H9 (cell line): Measurements from ENCODE around the gene TRIM37. TPM values are rescaled to one million over a fixed set of nuclear protein-coding genes. Genes with fewer than 3 reads are reported as not detected.

Source experiments
- DNase-seq: peaks from one replicate; pipeline ENCODE4 v3.0.0-alpha.2; 2017
- H2AFZ ChIP-seq: one replicate; pipeline ENCODE4 v1.6.1; 2013; ENCODE audit warnings: mild to moderate bottlenecking, low read length, control low read depth, moderate library complexity
- H2AK5ac ChIP-seq: 2 replicates; pipeline ENCODE4 v1.6.1; 2013; ENCODE audit warnings: low read length, control low read depth, mixed read lengths; ENCODE audit not compliant: insufficient read length
- H2BK120ac ChIP-seq: one replicate; pipeline ENCODE4 v1.6.1; 2013; ENCODE audit warnings: low read depth, mild to moderate bottlenecking, low read length, control low read depth, inconsistent platforms; ENCODE audit not compliant: poor library complexity, severe bottlenecking
- H2BK12ac ChIP-seq: 2 replicates; pipeline ENCODE4 v1.6.1; 2013; ENCODE audit warnings: low read length, control low read depth, mixed read lengths, low read depth; ENCODE audit not compliant: insufficient read length
- H2BK15ac ChIP-seq: 2 replicates; pipeline ENCODE4 v1.6.1; 2013; ENCODE audit warnings: low read depth, low read length, control low read depth
- H2BK20ac ChIP-seq: one replicate; pipeline ENCODE4 v1.6.1; 2013; ENCODE audit warnings: low read depth, mild to moderate bottlenecking, low read length, control low read depth, inconsistent platforms; ENCODE audit not compliant: poor library complexity, severe bottlenecking
- H2BK5ac ChIP-seq: 2 replicates; pipeline ENCODE4 v1.6.1; 2013; ENCODE audit warnings: low read length, control low read depth, mixed read lengths; ENCODE audit not compliant: insufficient read length
- H3K14ac ChIP-seq: 2 replicates; pipeline ENCODE4 v1.6.1; 2013; ENCODE audit warnings: low read length, control low read depth; ENCODE audit not compliant: insufficient read depth
- H3K18ac ChIP-seq: 2 replicates; pipeline ENCODE4 v1.6.1; 2013; ENCODE audit warnings: low read depth, mild to moderate bottlenecking, mixed read lengths, low read length, control low read depth; ENCODE audit not compliant: insufficient read length
- H3K23ac ChIP-seq: 2 replicates; pipeline ENCODE4 v1.6.1; 2013; ENCODE audit warnings: low read length, control low read depth, mixed read lengths, low read depth; ENCODE audit not compliant: insufficient read length
- H3K23me2 ChIP-seq: 2 replicates; pipeline ENCODE4 v1.6.1; 2013; ENCODE audit warnings: low read depth, mild to moderate bottlenecking, mixed read lengths, low read length, control low read depth; ENCODE audit not compliant: insufficient read length, poor library complexity, severe bottlenecking
- H3K27ac ChIP-seq: 2 replicates; pipeline ENCODE4 v1.5.1; 2013; ENCODE audit warnings: low read length, control low read depth, mixed read lengths, low read depth; ENCODE audit not compliant: insufficient read length
- H3K27me3 ChIP-seq: 2 replicates; pipeline ENCODE4 v1.6.1; 2013; ENCODE audit warnings: low read length, control low read depth, inconsistent platforms; ENCODE audit not compliant: insufficient read depth
- H3K4ac ChIP-seq: 2 replicates; pipeline ENCODE4 v1.6.1; 2013; ENCODE audit warnings: low read depth, mild to moderate bottlenecking, control low read depth, inconsistent platforms, low read length, moderate library complexity
- H3K4me1 ChIP-seq: 2 replicates; pipeline ENCODE4 v1.6.1; 2013; ENCODE audit warnings: low read length, control low read depth, inconsistent platforms; ENCODE audit not compliant: insufficient read depth
- H3K4me2 ChIP-seq: 2 replicates; pipeline ENCODE4 v1.6.1; 2013; ENCODE audit warnings: low read length, control low read depth, mixed read lengths; ENCODE audit not compliant: insufficient read length, insufficient read depth
- H3K56ac ChIP-seq: 2 replicates; pipeline ENCODE4 v1.6.1; 2013; ENCODE audit warnings: low read depth, mild to moderate bottlenecking, mixed read lengths, low read length, control low read depth; ENCODE audit not compliant: insufficient read length
- H3K79me1 ChIP-seq: 2 replicates; pipeline ENCODE4 v1.6.1; 2013; ENCODE audit warnings: low read depth, mild to moderate bottlenecking, moderate library complexity, low read length, control low read depth, inconsistent platforms; ENCODE audit not compliant: insufficient read depth, poor library complexity, severe bottlenecking
- H3K79me2 ChIP-seq: 2 replicates; pipeline ENCODE4 v1.6.1; 2013; ENCODE audit warnings: low read length, control low read depth, inconsistent platforms; ENCODE audit not compliant: insufficient read depth
- H3K9ac ChIP-seq: 2 replicates; pipeline ENCODE4 v1.6.1; 2013; ENCODE audit warnings: low read length, control low read depth, mixed read lengths; ENCODE audit not compliant: insufficient read length; ENCODE audit errors: extremely low read depth
- H3K9me3 ChIP-seq: one replicate; pipeline ENCODE4 v1.6.1; 2013; ENCODE audit warnings: low read depth, low read length, inconsistent platforms; ENCODE audit not compliant: control insufficient read depth
- H3T11ph ChIP-seq: one replicate; pipeline ENCODE4 v1.6.1; 2013; ENCODE audit warnings: mild to moderate bottlenecking, low read length, control low read depth, inconsistent platforms
- H4K20me1 ChIP-seq: one replicate; pipeline ENCODE4 v1.6.1; 2013; ENCODE audit not compliant: control insufficient read depth, insufficient read length, insufficient read depth
- H4K5ac ChIP-seq: 2 replicates; pipeline ENCODE4 v1.6.1; 2013; ENCODE audit warnings: low read depth, mild to moderate bottlenecking, mixed read lengths, low read length, control low read depth; ENCODE audit not compliant: insufficient read length
- H4K8ac ChIP-seq: replicated peaks from 2 replicates; pipeline ENCODE4 v1.6.1; 2013; ENCODE audit warnings: low read length, control low read depth, mixed read lengths, low read depth; ENCODE audit not compliant: insufficient read length
- H4K91ac ChIP-seq: 2 replicates; pipeline ENCODE4 v1.6.1; 2013; ENCODE audit warnings: low read depth, mild to moderate bottlenecking, moderate library complexity, mixed read lengths, low read length, control low read depth; ENCODE audit not compliant: insufficient read length
- H3K27ac Mint-ChIP-seq, 3 experiments: 2 replicates in 2 of 3; 3 replicates in 1 of 3; pipeline ENCODE4 v1.8.0; 2020 to 2021; ENCODE audit warnings: mixed read lengths in 3 of 3, mild to moderate bottlenecking in 1 of 3, moderate library complexity in 1 of 3
- H3K27me3 Mint-ChIP-seq: 2 replicates; pipeline ENCODE4 v1.8.0; 2021; ENCODE audit warnings: low read depth, mild to moderate bottlenecking, moderate library complexity, mixed read lengths
- H3K36me3 Mint-ChIP-seq, 3 experiments: 2 replicates in 2 of 3; 3 replicates in 1 of 3; pipeline ENCODE4 v1.8.0; 2020 to 2021; ENCODE audit warnings: low read depth in 3 of 3, mixed read lengths in 3 of 3; ENCODE audit not compliant: insufficient read depth in 1 of 3
- H3K4me1 Mint-ChIP-seq, 2 experiments: 2 replicates each; pipeline ENCODE4 v1.8.0; 2020; ENCODE audit warnings: mixed read lengths in 2 of 2
- H3K4me3 Mint-ChIP-seq, 2 experiments: 2 replicates in 1 of 2; 3 replicates in 1 of 2; pipeline ENCODE4 v1.8.0; 2020 to 2021; ENCODE audit warnings: mild to moderate bottlenecking in 2 of 2, mixed read lengths in 2 of 2, moderate library complexity in 1 of 2
- H3K9me3 Mint-ChIP-seq, 2 experiments: 2 replicates in 1 of 2; 3 replicates in 1 of 2; pipeline ENCODE4 v1.8.0; 2020; ENCODE audit warnings: mild to moderate bottlenecking in 2 of 2, mixed read lengths in 2 of 2, moderate library complexity in 1 of 2
- CTCF ChIP-seq: fragments of 200-600 bp; sonication (generic); conservative IDR thresholded peaks from 3 replicates; pipeline ENCODE4 v1.8.0; 2021; ENCODE audit warnings: antibody characterized with exemption, mild to moderate bottlenecking
- WGBS: extraction: QIAGEN DNeasy Blood & Tissue Kit; methylation state at CpG from one replicate; pipeline ENCODE4 v1.1.7; 2013; ENCODE audit warnings: missing lambda C conversion rate, low lambda C conversion rate, mixed read lengths; ENCODE audit not compliant: insufficient read length; ENCODE audit errors: extremely low coverage; 5-methylcytosine and 5-hydroxymethylcytosine counted together
- total RNA-seq: library from RNA; stranded (reverse); gene quantifications from 2 replicates; pipeline ENCODE4 v1.2.1, GENCODE V29; 2021

TRIM37 gene
- total RNA-seq, 1 experiment from 2014 or later = 52.1 TPM

- no peaks in the 10 kb centered on the region for H3K79me1 ChIP-seq
- no peak overlapping the region for H3K56ac ChIP-seq
- H2BK20ac ChIP-seq = no peak overlapping the region
- Mint-ChIP-seq H3K4me1 (peaks cover 0 to 7% of the 10 kb centered on the region in 2 experiments; a peak in 2 of 4 replicates), H3K27ac (peak overlapping the region in 1 of 3 experiments; percentile 32; a peak in 1 of 7 replicates), H3K27me3 (no peaks in the 10 kb centered on the region), H3K4me3 (no peak overlapping the region), H3K9me3 (no peaks in the 10 kb centered on the region), H3K36me3 (peaks cover 18 to 34% (median 34%) of the 10 kb centered on the region in 3 experiments; a peak in 6 of 7 replicates)
- DNase-seq = no peak
- no peaks in the 10 kb centered on the region for H3K79me2 ChIP-seq
- no peaks in the 10 kb centered on the region for H4K20me1 ChIP-seq
- no peak overlapping the region for H3K23ac ChIP-seq
- no peak overlapping the region for H2BK120ac ChIP-seq
- H4K5ac ChIP-seq = no peak overlapping the region
- H3K27ac ChIP-seq = no peak overlapping the region
- H3K9ac ChIP-seq = no peak overlapping the region
- no peak overlapping the region for H2BK15ac ChIP-seq
- H2BK12ac ChIP-seq = no peak overlapping the region
- H3K14ac ChIP-seq = no peak overlapping the region
- H3K4me1 ChIP-seq = no peaks in the 10 kb centered on the region
- H4K8ac ChIP-seq = no peak overlapping the region
- no peak overlapping the region for H3K18ac ChIP-seq
- H4K91ac ChIP-seq = no peak overlapping the region
- H3T11ph ChIP-seq = no peak overlapping the region
- H3K23me2 ChIP-seq = no peaks in the 10 kb centered on the region
- H3K9me3 ChIP-seq = no peaks in the 10 kb centered on the region
- no peak overlapping the region for H3K4ac ChIP-seq
- no peak overlapping the region for H2BK5ac ChIP-seq
- no CpG with 5 or more reads among the region's 2 CpGs for WGBS
- no peak overlapping the region for H3K4me2 ChIP-seq
- H2AK5ac ChIP-seq = no peak overlapping the region
- TF ChIP-seq CTCF = no peak
- H3K27me3 ChIP-seq = no peaks in the 10 kb centered on the region
- H2AFZ ChIP-seq = no peak overlapping the region
These were observed 103.8 kb downstream of the TRIM37 start for GRCh38 chr17:59002848-59003247.
